Liver (tissue), 9 donors: Measurements from ENCODE around the gene TEX14. TPM values are rescaled to one million over a fixed set of nuclear protein-coding genes. Genes with fewer than 3 reads are reported as not detected.

Experiments used
- DNase-seq: peaks from one replicate; pipeline ENCODE4 v3.0.0-alpha.2; 2017; ENCODE audit warnings: low spot score
- H3K27ac ChIP-seq, 2 donors: one replicate each; pipeline ENCODE4 v1.7.0; 2013; ENCODE audit warnings: inconsistent platforms in 2 of 2, low read length in 2 of 2, control low read depth in 1 of 2, low read depth in 1 of 2, mild to moderate bottlenecking in 1 of 2
- H3K27me3 ChIP-seq, 4 donors: one replicate each; pipeline versions ENCODE4 v1.6.1 to v1.7.0; 2013; ENCODE audit warnings: low read length in 3 of 4, inconsistent platforms in 1 of 4, mild to moderate bottlenecking in 1 of 4, moderate library complexity in 1 of 4; ENCODE audit not compliant: control insufficient read depth in 4 of 4, insufficient read depth in 4 of 4
- H3K36me3 ChIP-seq, 4 donors: one replicate each; pipeline versions ENCODE4 v1.6.1 to v1.7.0; 2013; ENCODE audit warnings: low read length in 3 of 4, mild to moderate bottlenecking in 3 of 4, low read depth in 1 of 4, moderate library complexity in 1 of 4; ENCODE audit not compliant: control insufficient read depth in 4 of 4, insufficient read depth in 3 of 4
- H3K4me1 ChIP-seq, 4 donors: one replicate each; pipeline versions ENCODE4 v1.6.1 to v1.7.0; 2013; ENCODE audit warnings: low read length in 3 of 4, mild to moderate bottlenecking in 3 of 4, moderate library complexity in 1 of 4; ENCODE audit not compliant: control insufficient read depth in 4 of 4, insufficient read depth in 4 of 4
- H3K4me3 ChIP-seq, 3 donors: one replicate each; pipeline versions ENCODE4 v1.6.1 to v1.7.0; 2013; ENCODE audit warnings: low read length in 3 of 3, control low read depth in 1 of 3, low read depth in 1 of 3, mild to moderate bottlenecking in 1 of 3
- H3K9ac ChIP-seq, 2 donors: one replicate each; pipeline ENCODE4 v1.7.0; 2013; ENCODE audit warnings: low read length in 2 of 2, mild to moderate bottlenecking in 2 of 2, moderate library complexity in 2 of 2, control low read depth in 1 of 2, low read depth in 1 of 2
- H3K9me3 ChIP-seq, 4 donors: one replicate each; pipeline versions ENCODE4 v1.6.1 to v1.7.0; 2013; ENCODE audit warnings: low read length in 3 of 4; ENCODE audit not compliant: control insufficient read depth in 4 of 4
- EGR1 ChIP-seq, 2 donors: IDR thresholded peaks; 2 replicates each; pipeline ENCODE4 v1.6.1; 2016 to 2018; ENCODE audit warnings: antibody characterized with exemption in 2 of 2, low read depth in 2 of 2
- FOXA1 ChIP-seq: IDR thresholded peaks from 2 replicates; pipeline ENCODE4 v1.6.1; 2016; ENCODE audit warnings: antibody characterized with exemption
- GABPA ChIP-seq, 2 donors: IDR thresholded peaks in 1 of 2; conservative IDR thresholded peaks in 1 of 2; 2 replicates each; pipeline ENCODE4 v1.6.1; 2016; ENCODE audit warnings: antibody characterized with exemption in 2 of 2, mild to moderate bottlenecking in 1 of 2, moderate library complexity in 1 of 2
- HNF4A ChIP-seq, 2 donors: conservative IDR thresholded peaks; 2 replicates each; pipeline ENCODE4 v1.6.1; 2016; ENCODE audit warnings: antibody characterized with exemption in 2 of 2, mild to moderate bottlenecking in 2 of 2
- HNF4G ChIP-seq: IDR thresholded peaks from 2 replicates; pipeline ENCODE4 v1.6.1; 2016; ENCODE audit warnings: antibody characterized with exemption
- JUND ChIP-seq, 2 donors: IDR thresholded peaks; 2 replicates each; pipeline ENCODE4 v1.6.1; 2016; ENCODE audit warnings: antibody characterized with exemption in 2 of 2
- NR2F2 ChIP-seq: IDR thresholded peaks from 2 replicates; pipeline ENCODE4 v1.6.1; 2016; ENCODE audit warnings: antibody characterized with exemption
- RAD21 ChIP-seq, 2 donors: IDR thresholded peaks; 2 replicates each; pipeline ENCODE4 v1.6.1; 2016; ENCODE audit warnings: antibody characterized with exemption in 2 of 2, mild to moderate bottlenecking in 2 of 2
- TAF1 ChIP-seq: conservative IDR thresholded peaks from 2 replicates; pipeline ENCODE4 v1.6.1; 2016; ENCODE audit warnings: antibody characterized with exemption, mild to moderate bottlenecking
- YY1 ChIP-seq: IDR thresholded peaks from 2 replicates; pipeline ENCODE4 v1.6.1; 2016; ENCODE audit warnings: antibody characterized with exemption, mild to moderate bottlenecking
- WGBS: extraction: QIAGEN DNeasy Blood & Tissue Kit; methylation state at CpG from one replicate; pipeline ENCODE4 v1.1.7; 2013; 5-methylcytosine and 5-hydroxymethylcytosine counted together
- polyA plus RNA-seq, 2 donors: library from polyadenylated mRNA; stranded (reverse) in 1 of 2; unstranded in 1 of 2; fragments of 200-250 nt in 1 of 2; fragments of >200 nt in 1 of 2; fragmentation: Nextera tagmentation in 1 of 2; extraction: Ambion mirVana in 1 of 2; gene quantifications; one replicate each; pipeline versions ENCODE4 v1.2.1 to v1.2.3, GENCODE V29; 2013 to 2015
- total RNA-seq, 2 donors: library from RNA; depleted of rRNA; stranded (reverse); fragments of >200 nt; gene quantifications; one replicate each; pipeline ENCODE4 v1.2.3, GENCODE V29; 2014
- TF ChIP-seq, protein P1 (sequence below): IDR thresholded peaks from 2 replicates; pipeline ENCODE4 v1.6.1; 2016; ENCODE audit warnings: antibody characterized with exemption, mild to moderate bottlenecking
- TF ChIP-seq, protein P2 (sequence below): IDR thresholded peaks from 2 replicates; pipeline ENCODE4 v1.6.1; 2016; ENCODE audit warnings: antibody characterized with exemption
- TF ChIP-seq, protein P3 (sequence below): IDR thresholded peaks from 2 replicates; pipeline ENCODE4 v1.6.1; 2016; ENCODE audit warnings: antibody characterized with exemption
- TF ChIP-seq, protein P4 (sequence below): IDR thresholded peaks from 2 replicates; pipeline ENCODE4 v1.6.1; 2016; ENCODE audit warnings: antibody characterized with exemption
- TF ChIP-seq, protein P5 (sequence below): fragments of 150-350 bp; IDR thresholded peaks from 2 replicates; pipeline ENCODE4 v1.5.1; 2017; ENCODE audit warnings: improper control_type of control experiment, low read depth, low read length; ENCODE audit not compliant: missing input control
- donor health status: healthy.
- donor health status: healthy.
- donor health status: healthy.
- donor health status: healthy.
- donor health status: healthy.

TEX14 gene
- total and polyA plus RNA-seq, 4 donors, result 0.01 to 0.17 (median 0.13) TPM

DNA sequence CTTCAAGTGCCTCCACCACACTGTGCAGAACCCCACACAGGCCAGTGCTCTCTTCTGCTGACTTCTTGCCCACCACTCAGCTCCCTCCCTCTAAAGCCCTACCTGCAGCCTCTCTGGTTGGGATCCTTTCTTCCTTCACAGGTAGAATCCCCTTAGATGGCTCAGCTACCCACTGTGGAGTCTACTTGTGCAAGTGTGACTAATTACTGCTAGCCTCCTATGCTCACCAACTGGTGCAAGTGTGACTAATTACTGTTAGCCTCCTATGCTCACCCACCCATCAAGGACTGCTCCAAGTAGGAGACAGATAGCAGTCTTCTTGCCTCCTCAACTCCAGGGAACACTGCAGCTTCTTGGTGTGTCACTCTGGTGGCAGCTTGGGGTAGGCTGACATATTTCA is 43.6 kb downstream of the TEX14 start:
- Histone ChIP-seq H3K27me3 (no peaks in the 10 kb centered on the region), H3K9ac (no peak overlapping the region), H3K4me3 (no peak overlapping the region), H3K9me3 (no peaks in the 10 kb centered on the region), H3K36me3 (no peaks in the 10 kb centered on the region), H3K27ac (no peak overlapping the region), H3K4me1 (no peaks in the 10 kb centered on the region)
- TF ChIP-seq, protein P1, sequence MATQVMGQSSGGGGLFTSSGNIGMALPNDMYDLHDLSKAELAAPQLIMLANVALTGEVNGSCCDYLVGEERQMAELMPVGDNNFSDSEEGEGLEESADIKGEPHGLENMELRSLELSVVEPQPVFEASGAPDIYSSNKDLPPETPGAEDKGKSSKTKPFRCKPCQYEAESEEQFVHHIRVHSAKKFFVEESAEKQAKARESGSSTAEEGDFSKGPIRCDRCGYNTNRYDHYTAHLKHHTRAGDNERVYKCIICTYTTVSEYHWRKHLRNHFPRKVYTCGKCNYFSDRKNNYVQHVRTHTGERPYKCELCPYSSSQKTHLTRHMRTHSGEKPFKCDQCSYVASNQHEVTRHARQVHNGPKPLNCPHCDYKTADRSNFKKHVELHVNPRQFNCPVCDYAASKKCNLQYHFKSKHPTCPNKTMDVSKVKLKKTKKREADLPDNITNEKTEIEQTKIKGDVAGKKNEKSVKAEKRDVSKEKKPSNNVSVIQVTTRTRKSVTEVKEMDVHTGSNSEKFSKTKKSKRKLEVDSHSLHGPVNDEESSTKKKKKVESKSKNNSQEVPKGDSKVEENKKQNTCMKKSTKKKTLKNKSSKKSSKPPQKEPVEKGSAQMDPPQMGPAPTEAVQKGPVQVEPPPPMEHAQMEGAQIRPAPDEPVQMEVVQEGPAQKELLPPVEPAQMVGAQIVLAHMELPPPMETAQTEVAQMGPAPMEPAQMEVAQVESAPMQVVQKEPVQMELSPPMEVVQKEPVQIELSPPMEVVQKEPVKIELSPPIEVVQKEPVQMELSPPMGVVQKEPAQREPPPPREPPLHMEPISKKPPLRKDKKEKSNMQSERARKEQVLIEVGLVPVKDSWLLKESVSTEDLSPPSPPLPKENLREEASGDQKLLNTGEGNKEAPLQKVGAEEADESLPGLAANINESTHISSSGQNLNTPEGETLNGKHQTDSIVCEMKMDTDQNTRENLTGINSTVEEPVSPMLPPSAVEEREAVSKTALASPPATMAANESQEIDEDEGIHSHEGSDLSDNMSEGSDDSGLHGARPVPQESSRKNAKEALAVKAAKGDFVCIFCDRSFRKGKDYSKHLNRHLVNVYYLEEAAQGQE, result no peak
- TF ChIP-seq YY1, result no peak
- no peak for TF ChIP-seq HNF4A (conservative IDR thresholded peaks at IDR 0.05)
- no peak for TF ChIP-seq GABPA (IDR thresholded peaks at IDR 0.05 in 1 of 2, conservative IDR thresholded peaks at IDR 0.05 in 1 of 2)
- no peak for TF ChIP-seq EGR1 (IDR thresholded peaks at IDR 0.05; ENCODE audit: low read depth in 2 of 2)
- DNase-seq, result no peak

DNA sequence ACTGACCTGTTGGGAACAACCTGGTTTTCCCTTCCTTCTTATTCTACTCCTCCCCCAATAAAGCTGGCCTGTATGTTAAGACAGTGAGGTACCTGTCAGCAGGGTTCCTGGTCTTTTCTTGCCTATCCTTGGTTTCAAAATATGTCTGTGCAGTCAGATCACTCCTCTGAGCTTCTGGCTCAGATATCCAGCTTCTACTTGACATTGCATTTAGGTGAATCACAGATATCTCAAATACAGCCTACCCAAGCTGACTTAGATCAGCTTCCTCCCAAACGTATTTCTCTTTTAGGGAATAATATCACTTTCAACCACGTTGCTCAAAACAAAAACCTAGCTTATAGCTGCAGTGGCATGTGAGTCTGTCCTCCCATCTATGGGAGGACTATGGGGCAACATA is 48.7 kb downstream of the TEX14 start:
- H3K9me3 ChIP-seq, result no peaks in the 10 kb centered on the region
- WGBS, result 75% methylated on average over 2 of the region's 2 CpGs
- TF ChIP-seq EGR1 (IDR thresholded peaks at IDR 0.05; ENCODE audit: low read depth in 2 of 2) (no peak), TAF1 (no peak), NR2F2 (no peak), JUND (IDR thresholded peaks at IDR 0.05) (no peak), HNF4A (conservative IDR thresholded peaks at IDR 0.05) (no peak), HNF4G (no peak), RAD21 (IDR thresholded peaks at IDR 0.05) (no peak), FOXA1 (no peak)
- TF ChIP-seq, protein P2, sequence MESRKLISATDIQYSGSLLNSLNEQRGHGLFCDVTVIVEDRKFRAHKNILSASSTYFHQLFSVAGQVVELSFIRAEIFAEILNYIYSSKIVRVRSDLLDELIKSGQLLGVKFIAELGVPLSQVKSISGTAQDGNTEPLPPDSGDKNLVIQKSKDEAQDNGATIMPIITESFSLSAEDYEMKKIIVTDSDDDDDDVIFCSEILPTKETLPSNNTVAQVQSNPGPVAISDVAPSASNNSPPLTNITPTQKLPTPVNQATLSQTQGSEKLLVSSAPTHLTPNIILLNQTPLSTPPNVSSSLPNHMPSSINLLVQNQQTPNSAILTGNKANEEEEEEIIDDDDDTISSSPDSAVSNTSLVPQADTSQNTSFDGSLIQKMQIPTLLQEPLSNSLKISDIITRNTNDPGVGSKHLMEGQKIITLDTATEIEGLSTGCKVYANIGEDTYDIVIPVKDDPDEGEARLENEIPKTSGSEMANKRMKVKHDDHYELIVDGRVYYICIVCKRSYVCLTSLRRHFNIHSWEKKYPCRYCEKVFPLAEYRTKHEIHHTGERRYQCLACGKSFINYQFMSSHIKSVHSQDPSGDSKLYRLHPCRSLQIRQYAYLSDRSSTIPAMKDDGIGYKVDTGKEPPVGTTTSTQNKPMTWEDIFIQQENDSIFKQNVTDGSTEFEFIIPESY, result no peak
- TF ChIP-seq, protein P3, sequence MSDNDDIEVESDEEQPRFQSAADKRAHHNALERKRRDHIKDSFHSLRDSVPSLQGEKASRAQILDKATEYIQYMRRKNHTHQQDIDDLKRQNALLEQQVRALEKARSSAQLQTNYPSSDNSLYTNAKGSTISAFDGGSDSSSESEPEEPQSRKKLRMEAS, result no peak
- TF ChIP-seq, protein P1, result no peak
- TF ChIP-seq, protein P4, sequence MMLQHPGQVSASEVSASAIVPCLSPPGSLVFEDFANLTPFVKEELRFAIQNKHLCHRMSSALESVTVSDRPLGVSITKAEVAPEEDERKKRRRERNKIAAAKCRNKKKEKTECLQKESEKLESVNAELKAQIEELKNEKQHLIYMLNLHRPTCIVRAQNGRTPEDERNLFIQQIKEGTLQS, result no peak
- TF ChIP-seq, protein P5, sequence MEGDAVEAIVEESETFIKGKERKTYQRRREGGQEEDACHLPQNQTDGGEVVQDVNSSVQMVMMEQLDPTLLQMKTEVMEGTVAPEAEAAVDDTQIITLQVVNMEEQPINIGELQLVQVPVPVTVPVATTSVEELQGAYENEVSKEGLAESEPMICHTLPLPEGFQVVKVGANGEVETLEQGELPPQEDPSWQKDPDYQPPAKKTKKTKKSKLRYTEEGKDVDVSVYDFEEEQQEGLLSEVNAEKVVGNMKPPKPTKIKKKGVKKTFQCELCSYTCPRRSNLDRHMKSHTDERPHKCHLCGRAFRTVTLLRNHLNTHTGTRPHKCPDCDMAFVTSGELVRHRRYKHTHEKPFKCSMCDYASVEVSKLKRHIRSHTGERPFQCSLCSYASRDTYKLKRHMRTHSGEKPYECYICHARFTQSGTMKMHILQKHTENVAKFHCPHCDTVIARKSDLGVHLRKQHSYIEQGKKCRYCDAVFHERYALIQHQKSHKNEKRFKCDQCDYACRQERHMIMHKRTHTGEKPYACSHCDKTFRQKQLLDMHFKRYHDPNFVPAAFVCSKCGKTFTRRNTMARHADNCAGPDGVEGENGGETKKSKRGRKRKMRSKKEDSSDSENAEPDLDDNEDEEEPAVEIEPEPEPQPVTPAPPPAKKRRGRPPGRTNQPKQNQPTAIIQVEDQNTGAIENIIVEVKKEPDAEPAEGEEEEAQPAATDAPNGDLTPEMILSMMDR, result no peak
- H3K9ac ChIP-seq, result no peak overlapping the region
- H3K36me3 ChIP-seq, result no peaks in the 10 kb centered on the region
- no peaks in the 10 kb centered on the region for H3K27me3 ChIP-seq
- no peak overlapping the region for H3K27ac ChIP-seq
- no peak for DNase-seq
- no peak overlapping the region for H3K4me3 ChIP-seq
- peaks cover 0 to 4% (median 1%) of the 10 kb centered on the region in 4 donors for H3K4me1 ChIP-seq
